HepG2 (cell line): ENCODE data around the gene SHLD1. TPM values are rescaled to one million over a fixed set of nuclear protein-coding genes. Genes with fewer than 3 reads are reported as not detected.

ENCODE experiments used
- ARID3A ChIP-seq: IDR thresholded peaks from 2 replicates; pipeline ENCODE4 v1.6.1; 2012; ENCODE audit warnings: low read depth, low read length, improper control_type of control experiment
- ATRX ChIP-seq: sonication (generic); formaldehyde crosslinking; IDR thresholded peaks from 2 replicates; pipeline ENCODE4 v1.4.0; 2020; ENCODE audit warnings: missing genetic modification reagents, borderline replicate concordance
- CHD4 ChIP-seq: fragments of 200-600 bp; sonication (generic); IDR thresholded peaks from 2 replicates; pipeline ENCODE4 v1.7.0; 2017; ENCODE audit warnings: mild to moderate bottlenecking, low read length, borderline replicate concordance
- EEA1 ChIP-seq: sonication (generic); formaldehyde crosslinking; IDR thresholded peaks from 2 replicates; pipeline ENCODE4 v1.5.1; 2020; ENCODE audit warnings: mild to moderate bottlenecking, missing genetic modification reagents, borderline replicate concordance
- HNRNPK ChIP-seq: fragments of 200-400 bp; formaldehyde crosslinking; IDR thresholded peaks from 2 replicates; pipeline ENCODE4 v1.6.1; 2018; ENCODE audit warnings: low read length, low read depth, moderate library complexity, mild to moderate bottlenecking; ENCODE audit not compliant: poor library complexity, severe bottlenecking
- KAT8 ChIP-seq: IDR thresholded peaks from 2 replicates; pipeline ENCODE4 v1.6.1; 2016; ENCODE audit warnings: missing genetic modification reagents, missing compliant biosample characterization
- MXD4 ChIP-seq: IDR thresholded peaks from 2 replicates; pipeline ENCODE4 v1.6.1; 2016; ENCODE audit warnings: mild to moderate bottlenecking, missing biosample characterization, missing genetic modification reagents
- MYPOP ChIP-seq: sonication (generic); formaldehyde crosslinking; IDR thresholded peaks from 2 replicates; pipeline ENCODE4 v1.8.1; 2023; ENCODE audit warnings: mild to moderate bottlenecking, moderate library complexity, missing genetic modification reagents
- NFE2L1 ChIP-seq: sonication (generic); formaldehyde crosslinking; IDR thresholded peaks from 2 replicates; pipeline ENCODE4 v1.4.0; 2020; ENCODE audit warnings: missing genetic modification reagents, mild to moderate bottlenecking, borderline replicate concordance
- NFRKB ChIP-seq: fragments of 450-650 bp; IDR thresholded peaks from 2 replicates; pipeline ENCODE4 v1.6.1; 2017
- PHB2 ChIP-seq: fragments of 450-650 bp; IDR thresholded peaks from 2 replicates; pipeline ENCODE4 v1.6.1; 2018; ENCODE audit not compliant: partially characterized antibody
- SMC3 ChIP-seq: IDR thresholded peaks from 2 replicates; pipeline ENCODE4 v1.6.1; 2011; ENCODE audit warnings: low read length, improper control_type of control experiment
- USF2 ChIP-seq, 2 experiments: sonication (generic) in 1 of 2; formaldehyde crosslinking in 1 of 2; IDR thresholded peaks; 2 replicates each; pipeline versions ENCODE4 v1.5.1 to v1.6.1; 2011 to 2020; ENCODE audit warnings: borderline replicate concordance in 1 of 2, low read depth in 1 of 2, low read length in 1 of 2, mild to moderate bottlenecking in 1 of 2, missing genetic modification reagents in 1 of 2, moderate library complexity in 1 of 2
- ZNF44 ChIP-seq: sonication (generic); formaldehyde crosslinking; IDR thresholded peaks from 2 replicates; pipeline ENCODE4 v1.5.1; 2020; ENCODE audit warnings: mild to moderate bottlenecking, missing genetic modification reagents
- ZNF563 ChIP-seq: sonication (generic); formaldehyde crosslinking; IDR thresholded peaks from 2 replicates; pipeline ENCODE4 v1.8.0; 2022; ENCODE audit warnings: mild to moderate bottlenecking, moderate library complexity, missing genetic modification reagents
- ZNF615 ChIP-seq: sonication (generic); formaldehyde crosslinking; IDR thresholded peaks from 2 replicates; pipeline ENCODE4 v1.5.0; 2020; ENCODE audit warnings: mild to moderate bottlenecking, missing genetic modification reagents, borderline replicate concordance
- ZNF652 ChIP-seq: IDR thresholded peaks from 2 replicates; pipeline ENCODE4 v1.6.1; 2016; ENCODE audit warnings: low read depth, borderline replicate concordance
- ZNF773 ChIP-seq: sonication (generic); formaldehyde crosslinking; IDR thresholded peaks from 2 replicates; pipeline ENCODE4 v1.4.0; 2020; ENCODE audit warnings: missing genetic modification reagents, borderline replicate concordance
- ZNF775 ChIP-seq: sonication (generic); formaldehyde crosslinking; IDR thresholded peaks from 2 replicates; pipeline ENCODE4 v1.4.0; 2020; ENCODE audit warnings: missing genetic modification reagents, mild to moderate bottlenecking, moderate library complexity, borderline replicate concordance
- ZNF850 ChIP-seq: sonication (generic); formaldehyde crosslinking; conservative IDR thresholded peaks from 2 replicates; pipeline ENCODE4 v1.9.0; 2021; ENCODE audit warnings: mild to moderate bottlenecking, missing genetic modification reagents
- polyA plus RNA-seq, 8 experiments: library from polyadenylated mRNA; depleted of rRNA in 3 of 8; stranded (reverse) in 7 of 8; unstranded in 1 of 8; fragments of >200 nt; fragmentation: Illumina TruSeq in 4 of 8; extraction: Trizol in 4 of 8; gene quantifications; 2 replicates each; pipeline versions ENCODE4 v1.2.1 to v1.2.3, GENCODE V29; 2011 to 2016; ENCODE audit warnings: low read depth in 4 of 8, missing spikeins in 1 of 8, mixed read lengths in 1 of 8; ENCODE audit not compliant: insufficient read depth in 1 of 8
- total RNA-seq, 5 experiments: library from RNA; depleted of rRNA; stranded (reverse); fragments of >200 nt; fragmentation: Illumina TruSeq; extraction: Trizol; gene quantifications; 2 replicates each; pipeline ENCODE4 v1.2.3, GENCODE V29; 2016; ENCODE audit warnings: low read depth in 1 of 5
- TF ChIP-seq, protein P1 (sequence below): sonication (generic); formaldehyde crosslinking; IDR thresholded peaks from 2 replicates; pipeline ENCODE4 v1.8.0; 2022; ENCODE audit warnings: missing genetic modification reagents, mild to moderate bottlenecking, moderate library complexity, borderline replicate concordance
- TF ChIP-seq, protein P2 (sequence below): sonication (generic); formaldehyde crosslinking; IDR thresholded peaks from 2 replicates; pipeline ENCODE4 v1.5.0; 2020; ENCODE audit warnings: missing genetic modification reagents

Gene SHLD1
- total and polyA plus RNA-seq, 2 of the 13 experiments (the other 11 are each of a cell fraction or from before 2014, with no cell fraction given) = 8.9 to 10.0 TPM

DNA sequence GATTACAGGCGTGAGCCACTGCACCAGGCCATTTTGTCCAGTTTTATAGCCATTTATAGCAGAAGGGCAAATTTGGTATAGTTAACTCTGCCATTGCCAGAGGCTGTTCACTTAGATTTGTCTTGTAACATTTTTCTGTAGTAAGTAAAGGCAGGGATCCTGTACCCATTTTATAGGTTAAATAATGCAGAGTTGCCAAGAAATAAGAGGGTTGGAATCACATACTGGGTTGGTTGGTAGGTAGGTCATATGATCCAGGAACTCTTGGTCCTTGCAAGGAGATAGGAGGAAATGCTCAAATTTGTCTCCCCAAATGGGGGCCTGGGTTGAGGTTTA, 68.1 kb downstream of the SHLD1 start (continued):
- TF ChIP-seq MYPOP (CRISPR knock-in tag) (0 out of 2 replicates have a peak, but pooled peaks have one; percentile 9), ZNF652 (CRISPR knock-in tag) (peak; percentile 77; the same call in 1 of the 2 replicates), ARID3A (no peak), HNRNPK (no peak), KAT8 (CRISPR knock-in tag) (no peak), CHD4 (peak; percentile 72; the same call in 1 of the 2 replicates), SMC3 (no peak), ATRX (CRISPR knock-in tag) (no peak), ZNF773 (peak; percentile 29; the same call in 1 of the 2 replicates), NFE2L1 (no peak), ZNF850 (no peak), ZNF615 (0 out of 2 replicates have a peak, but pooled peaks have one; percentile 64), PHB2 (no peak), EEA1 (CRISPR knock-in tag) (no peak), NFRKB (no peak), MXD4 (CRISPR knock-in tag) (no peak), ZNF44 (CRISPR knock-in tag) (0 out of 2 replicates have a peak, but pooled peaks have one; percentile 24), ZNF563 (no peak), ZNF775 (CRISPR knock-in tag) (0 out of 2 replicates have a peak, but pooled peaks have one; percentile 21), USF2 (IDR thresholded peaks at IDR 0.05; ENCODE audit: low read depth, low read length) (no peak), USF2 (CRISPR knock-in tag; IDR thresholded peaks at IDR 0.05; ENCODE audit: borderline replicate concordance) (no peak)
- TF ChIP-seq, protein P1, sequence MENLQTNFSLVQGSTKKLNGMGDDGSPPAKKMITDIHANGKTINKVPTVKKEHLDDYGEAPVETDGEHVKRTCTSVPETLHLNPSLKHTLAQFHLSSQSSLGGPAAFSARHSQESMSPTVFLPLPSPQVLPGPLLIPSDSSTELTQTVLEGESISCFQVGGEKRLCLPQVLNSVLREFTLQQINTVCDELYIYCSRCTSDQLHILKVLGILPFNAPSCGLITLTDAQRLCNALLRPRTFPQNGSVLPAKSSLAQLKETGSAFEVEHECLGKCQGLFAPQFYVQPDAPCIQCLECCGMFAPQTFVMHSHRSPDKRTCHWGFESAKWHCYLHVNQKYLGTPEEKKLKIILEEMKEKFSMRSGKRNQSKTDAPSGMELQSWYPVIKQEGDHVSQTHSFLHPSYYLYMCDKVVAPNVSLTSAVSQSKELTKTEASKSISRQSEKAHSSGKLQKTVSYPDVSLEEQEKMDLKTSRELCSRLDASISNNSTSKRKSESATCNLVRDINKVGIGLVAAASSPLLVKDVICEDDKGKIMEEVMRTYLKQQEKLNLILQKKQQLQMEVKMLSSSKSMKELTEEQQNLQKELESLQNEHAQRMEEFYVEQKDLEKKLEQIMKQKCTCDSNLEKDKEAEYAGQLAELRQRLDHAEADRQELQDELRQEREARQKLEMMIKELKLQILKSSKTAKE = no peak
- TF ChIP-seq, protein P2, sequence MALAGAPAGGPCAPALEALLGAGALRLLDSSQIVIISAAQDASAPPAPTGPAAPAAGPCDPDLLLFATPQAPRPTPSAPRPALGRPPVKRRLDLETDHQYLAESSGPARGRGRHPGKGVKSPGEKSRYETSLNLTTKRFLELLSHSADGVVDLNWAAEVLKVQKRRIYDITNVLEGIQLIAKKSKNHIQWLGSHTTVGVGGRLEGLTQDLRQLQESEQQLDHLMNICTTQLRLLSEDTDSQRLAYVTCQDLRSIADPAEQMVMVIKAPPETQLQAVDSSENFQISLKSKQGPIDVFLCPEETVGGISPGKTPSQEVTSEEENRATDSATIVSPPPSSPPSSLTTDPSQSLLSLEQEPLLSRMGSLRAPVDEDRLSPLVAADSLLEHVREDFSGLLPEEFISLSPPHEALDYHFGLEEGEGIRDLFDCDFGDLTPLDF (CRISPR knock-in tag) = 0 out of 2 replicates have a peak, but pooled peaks have one; percentile 18
